ENCODE measurements around the gene RNF13. TPM values are rescaled to one million over a fixed set of nuclear protein-coding genes. Genes with fewer than 3 reads are reported as not detected.

Gene RNF13
- total RNA-seq, 1 donor from 2014 or later, result 49.9 TPM

- no peak overlapping the region for H3K4me3 Mint-ChIP-seq (ENCODE audit: unreplicated experiment)
- H3K36me3 ChIP-seq (ENCODE audit: insufficient read depth, low read length), result no peaks in the 10 kb centered on the region
- H3K9me3 ChIP-seq (ENCODE audit: insufficient read depth, low read depth, low read length), result no peaks in the 10 kb centered on the region
- peaks cover 8% of the 10 kb centered on the region for H3K36me3 Mint-ChIP-seq (ENCODE audit: low read depth, unreplicated experiment)
- TF ChIP-seq EZH2 (IDR thresholded peaks at IDR 0.05; ENCODE audit: insufficient read depth, low read length), result no peak
- H4K20me1 ChIP-seq (ENCODE audit: insufficient read depth, low read length), result no peaks in the 10 kb centered on the region
- no peaks in the 10 kb centered on the region for H3K4me1 ChIP-seq (ENCODE audit: insufficient read depth, low read length)
- no peak overlapping the region for H3K4me2 ChIP-seq (ENCODE audit: low read length)
- peaks cover 8% of the 10 kb centered on the region for H3K9me3 Mint-ChIP-seq (ENCODE audit: unreplicated experiment)
- FAIRE-seq (peak; percentile 39), DNase-seq (ENCODE audit: low read depth) (no peak)
- H3K27me3 ChIP-seq (ENCODE audit: insufficient read depth, low read length), result no peaks in the 10 kb centered on the region
- no peak overlapping the region for H3K9ac ChIP-seq (ENCODE audit: low read length)
- no peak overlapping the region for H2AFZ ChIP-seq (ENCODE audit: low read depth, low read length)
- peaks cover 4% of the 10 kb centered on the region for H3K4me1 Mint-ChIP-seq (ENCODE audit: low read depth, unreplicated experiment)
- H3K27ac Mint-ChIP-seq (ENCODE audit: unreplicated experiment), result no peak overlapping the region
- H3K27me3 Mint-ChIP-seq (ENCODE audit: low read depth, unreplicated experiment), result no peaks in the 10 kb centered on the region
- H3K4me3 ChIP-seq (ENCODE audit: insufficient read depth, low read depth, low read length), result no peak overlapping the region
- H3K27ac ChIP-seq (ENCODE audit: low read depth, low read length), result no peak overlapping the region
- no peaks in the 10 kb centered on the region for H3K79me2 ChIP-seq (ENCODE audit: insufficient read depth, low read length)
Measured at GRCh38 chr3:149867563-149867962, 54.5 kb downstream of the RNF13 start.

DNA sequence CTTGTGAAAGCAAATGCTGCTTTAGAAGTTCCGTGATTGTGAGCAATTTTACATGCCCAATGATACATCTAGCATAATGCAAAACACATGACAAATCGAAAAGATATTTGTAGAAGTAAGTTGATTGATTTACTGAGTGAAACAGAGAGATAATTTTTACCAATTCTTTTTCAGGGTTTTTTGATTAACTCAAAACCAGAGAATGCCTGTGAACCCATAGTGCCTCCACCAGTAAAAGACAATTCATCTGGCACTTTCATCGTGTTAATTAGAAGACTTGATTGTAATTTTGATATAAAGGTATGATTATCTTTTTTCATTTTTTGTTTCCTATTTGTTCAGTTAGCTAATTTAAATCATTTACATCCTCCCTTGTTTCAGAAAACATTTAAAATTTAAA is 58.8 kb downstream of the RNF13 start:
- H3K4me1 ChIP-seq (ENCODE audit: insufficient read depth, low read length), result no peaks in the 10 kb centered on the region

DNA sequence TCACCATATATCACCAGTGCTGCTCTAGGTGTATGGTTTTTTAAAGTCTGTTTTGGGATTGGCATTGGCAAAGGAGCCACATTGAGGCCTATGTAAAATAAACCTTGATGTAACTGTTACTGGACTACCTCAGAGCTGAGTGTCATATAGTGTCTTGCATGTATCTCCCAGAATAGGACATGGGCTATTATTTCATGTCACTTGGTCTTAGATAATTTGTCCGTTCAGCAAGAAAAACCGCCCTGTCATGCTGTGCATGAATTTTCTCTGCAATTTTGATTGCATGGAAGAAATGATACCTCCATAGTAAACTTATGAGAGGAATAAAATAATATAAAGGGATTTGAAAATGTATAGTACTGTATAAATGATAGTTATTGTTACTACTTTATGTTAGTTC is 59.6 kb downstream of the RNF13 start:
- Mint-ChIP-seq H3K4me1 (ENCODE audit: low read depth, unreplicated experiment) (peaks cover 4% of the 10 kb centered on the region), H3K4me3 (ENCODE audit: unreplicated experiment) (no peak overlapping the region), H3K9me3 (ENCODE audit: unreplicated experiment) (peaks cover 4% of the 10 kb centered on the region), H3K27me3 (ENCODE audit: low read depth, unreplicated experiment) (no peaks in the 10 kb centered on the region), H3K36me3 (ENCODE audit: low read depth, unreplicated experiment) (peaks cover 4% of the 10 kb centered on the region), H3K27ac (ENCODE audit: unreplicated experiment) (no peak overlapping the region)
- Histone ChIP-seq H3K79me2 (ENCODE audit: insufficient read depth, low read length) (no peaks in the 10 kb centered on the region), H3K36me3 (ENCODE audit: insufficient read depth, low read length) (no peaks in the 10 kb centered on the region), H3K4me3 (ENCODE audit: insufficient read depth, low read depth, low read length) (no peak overlapping the region), H3K4me2 (ENCODE audit: low read length) (no peak overlapping the region), H3K4me1 (ENCODE audit: insufficient read depth, low read length) (no peaks in the 10 kb centered on the region), H3K27me3 (ENCODE audit: insufficient read depth, low read length) (no peaks in the 10 kb centered on the region), H3K9ac (ENCODE audit: low read length) (no peak overlapping the region), H3K27ac (ENCODE audit: low read depth, low read length) (no peak overlapping the region), H4K20me1 (ENCODE audit: insufficient read depth, low read length) (no peaks in the 10 kb centered on the region), H2AFZ (ENCODE audit: low read depth, low read length) (no peak overlapping the region), H3K9me3 (ENCODE audit: insufficient read depth, low read depth, low read length) (no peaks in the 10 kb centered on the region)
- TF ChIP-seq EZH2 (IDR thresholded peaks at IDR 0.05; ENCODE audit: insufficient read depth, low read length) (no peak), CTCF (IDR thresholded peaks at IDR 0.05; ENCODE audit: insufficient read depth, low read depth, low read length) (no peak)
- no peak for FAIRE-seq
- no peak for DNase-seq (ENCODE audit: low read depth)

More for the DNA sequence above, 58.8 kb downstream of the RNF13 start:
- no peaks in the 10 kb centered on the region for H3K79me2 ChIP-seq (ENCODE audit: insufficient read depth, low read length)
- no peaks in the 10 kb centered on the region for H4K20me1 ChIP-seq (ENCODE audit: insufficient read depth, low read length)
- no peak overlapping the region for H3K4me2 ChIP-seq (ENCODE audit: low read length)
- H3K27me3 ChIP-seq (ENCODE audit: insufficient read depth, low read length), result no peaks in the 10 kb centered on the region
- Mint-ChIP-seq H3K4me1 (ENCODE audit: low read depth, unreplicated experiment) (peaks cover 4% of the 10 kb centered on the region), H3K27me3 (ENCODE audit: low read depth, unreplicated experiment) (no peaks in the 10 kb centered on the region), H3K4me3 (ENCODE audit: unreplicated experiment) (no peak overlapping the region), H3K36me3 (ENCODE audit: low read depth, unreplicated experiment) (peaks cover 4% of the 10 kb centered on the region), H3K9me3 (ENCODE audit: unreplicated experiment) (peaks cover 4% of the 10 kb centered on the region), H3K27ac (ENCODE audit: unreplicated experiment) (no peak overlapping the region)
- TF ChIP-seq CTCF (IDR thresholded peaks at IDR 0.05; ENCODE audit: insufficient read depth, low read depth, low read length) (no peak), EZH2 (IDR thresholded peaks at IDR 0.05; ENCODE audit: insufficient read depth, low read length) (no peak)
- H3K9me3 ChIP-seq (ENCODE audit: insufficient read depth, low read depth, low read length), result no peaks in the 10 kb centered on the region
- H3K9ac ChIP-seq (ENCODE audit: low read length), result no peak overlapping the region
- no peaks in the 10 kb centered on the region for H3K36me3 ChIP-seq (ENCODE audit: insufficient read depth, low read length)
- H2AFZ ChIP-seq (ENCODE audit: low read depth, low read length), result no peak overlapping the region
- H3K4me3 ChIP-seq (ENCODE audit: insufficient read depth, low read depth, low read length), result no peak overlapping the region
- FAIRE-seq, result no peak
- no peak overlapping the region for H3K27ac ChIP-seq (ENCODE audit: low read depth, low read length)
- no peak for DNase-seq (ENCODE audit: low read depth)
